AG04450 (cell line): ENCODE measurements around the gene NUP43. TPM values are rescaled to one million over a fixed set of nuclear protein-coding genes. Genes with fewer than 3 reads are reported as not detected.
A peak's percentile ranks its signal among the peaks of the same experiment; 100 is the strongest.

Source experiments
- CTCF ChIA-PET: fragments of 300-600, 350-600 bp; formaldehyde crosslinking; extraction: SDS; loops from one replicate; lab custom pipeline; 2022; ENCODE audit warnings: antibody characterized with exemption, inconsistent platforms; lab: Charles Lee
- POLR2A ChIA-PET: fragments of 350-600 bp; formaldehyde crosslinking; extraction: SDS; loops from one replicate; lab custom pipeline; 2021; ENCODE audit warnings: antibody characterized with exemption, inconsistent platforms; lab: Yijun Ruan, JAX
- DNase-seq: peaks from one replicate; pipeline ENCODE4 v3.0.0-alpha.2; 2011; ENCODE audit warnings: low read depth, low spot score
- H3K27ac ChIP-seq: one replicate; pipeline ENCODE4 v1.5.1; 2012; ENCODE audit warnings: low read depth, low read length, control low read depth
- H3K27me3 ChIP-seq: one replicate; pipeline ENCODE4 v1.6.0; 2012; ENCODE audit warnings: low read length; ENCODE audit not compliant: control insufficient read depth, insufficient read depth
- H3K4me3 ChIP-seq: 2 replicates; pipeline ENCODE4 v1.5.1; 2011; ENCODE audit warnings: mild to moderate bottlenecking, low read depth, low read length, control low read depth
- H3K9me3 ChIP-seq: 2 replicates; pipeline ENCODE4 v1.5.1; 2012; ENCODE audit warnings: low read length; ENCODE audit not compliant: control insufficient read depth, insufficient read depth
- polyA minus RNA-seq: library from RNA; depleted of rRNA, polyadenylated mRNA; stranded (reverse); fragments of >200 nt; gene quantifications from 2 replicates; pipeline ENCODE4 v1.2.3, GENCODE V29; 2011; rRNA and poly(A)+ RNA removed
- polyA plus RNA-seq: library from polyadenylated mRNA; depleted of rRNA; stranded (reverse); fragments of >200 nt; gene quantifications from 2 replicates; pipeline ENCODE4 v1.2.3, GENCODE V29; 2011; rRNA removed
- TF ChIP-seq, protein P1 (sequence below): IDR thresholded peaks from 2 replicates; pipeline ENCODE4 v1.5.1; 2011; ENCODE audit warnings: low read depth, low read length, control low read depth, inconsistent platforms

Gene NUP43, protein sequence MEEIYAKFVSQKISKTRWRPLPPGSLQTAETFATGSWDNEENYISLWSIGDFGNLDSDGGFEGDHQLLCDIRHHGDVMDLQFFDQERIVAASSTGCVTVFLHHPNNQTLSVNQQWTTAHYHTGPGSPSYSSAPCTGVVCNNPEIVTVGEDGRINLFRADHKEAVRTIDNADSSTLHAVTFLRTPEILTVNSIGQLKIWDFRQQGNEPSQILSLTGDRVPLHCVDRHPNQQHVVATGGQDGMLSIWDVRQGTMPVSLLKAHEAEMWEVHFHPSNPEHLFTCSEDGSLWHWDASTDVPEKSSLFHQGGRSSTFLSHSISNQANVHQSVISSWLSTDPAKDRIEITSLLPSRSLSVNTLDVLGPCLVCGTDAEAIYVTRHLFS
- polyA plus RNA-seq: 25.6 and 27.9 TPM in 2 replicates
- 43.2 and 61.6 TPM in 2 replicates for polyA minus RNA-seq

DNA sequence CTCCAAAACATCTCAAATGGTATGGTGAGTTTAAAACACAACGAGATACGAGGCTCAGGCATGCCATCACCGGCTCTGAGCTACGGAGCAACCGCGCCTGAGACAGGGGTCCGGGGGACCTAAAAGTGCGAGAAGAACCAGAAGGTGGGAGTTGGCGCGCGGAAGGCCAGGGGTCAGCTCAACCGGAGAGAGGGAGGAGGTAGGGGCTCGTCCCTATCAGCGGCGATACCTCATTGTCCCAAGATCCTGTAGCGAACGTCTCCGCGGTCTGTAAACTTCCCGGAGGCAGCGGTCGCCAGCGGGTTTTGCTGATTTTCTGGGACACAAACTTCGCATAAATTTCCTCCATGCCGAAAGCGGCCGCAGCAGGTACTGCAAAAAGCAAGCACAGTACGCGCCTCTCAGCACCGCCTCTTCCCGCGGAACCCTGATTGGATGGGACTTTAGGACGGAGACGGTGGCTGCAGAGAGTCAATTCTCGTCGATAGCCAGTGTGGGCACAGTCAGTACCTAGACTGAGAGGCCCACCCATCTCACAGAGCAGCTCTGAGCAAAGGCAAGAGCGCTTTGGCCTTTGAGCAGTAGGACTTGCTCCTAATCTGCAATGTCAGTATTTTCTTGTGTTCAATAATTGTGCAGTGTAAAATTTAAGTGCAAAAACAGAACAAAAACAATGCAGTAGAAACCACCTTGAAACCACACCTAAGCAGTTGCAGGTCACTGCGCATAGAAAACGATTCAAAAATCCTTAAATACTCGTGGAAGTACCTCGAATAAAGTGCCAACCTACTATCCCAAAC is at the start of gene NUP43:
Gene NUP43, minus strand, starts transcription at position 383 of the 800 bp plus-strand sequence. Its CDS starts 34 bp downstream, at position 349.
- Histone ChIP-seq H3K4me3 (peak within 1 kb of the TSS; percentile 92), H3K9me3 (peaks cover 3% of the 10 kb centered on the region; the same call in 1 of the 2 replicates), H3K27ac (no peak within 1 kb of the TSS), H3K27me3 (no peaks in the 10 kb centered on the region)
- ChIA-PET CTCF (interaction anchor here (0.5 to 2.1 kb wide), 9 partner anchors 11 to 186 kb away, joined by 3 to 10 read pairs (median 3); partner anchors contain the start of gene LATS1), POLR2A (no interaction called here)
- peak; percentile 84 for DNase-seq
- TF ChIP-seq, protein P1, sequence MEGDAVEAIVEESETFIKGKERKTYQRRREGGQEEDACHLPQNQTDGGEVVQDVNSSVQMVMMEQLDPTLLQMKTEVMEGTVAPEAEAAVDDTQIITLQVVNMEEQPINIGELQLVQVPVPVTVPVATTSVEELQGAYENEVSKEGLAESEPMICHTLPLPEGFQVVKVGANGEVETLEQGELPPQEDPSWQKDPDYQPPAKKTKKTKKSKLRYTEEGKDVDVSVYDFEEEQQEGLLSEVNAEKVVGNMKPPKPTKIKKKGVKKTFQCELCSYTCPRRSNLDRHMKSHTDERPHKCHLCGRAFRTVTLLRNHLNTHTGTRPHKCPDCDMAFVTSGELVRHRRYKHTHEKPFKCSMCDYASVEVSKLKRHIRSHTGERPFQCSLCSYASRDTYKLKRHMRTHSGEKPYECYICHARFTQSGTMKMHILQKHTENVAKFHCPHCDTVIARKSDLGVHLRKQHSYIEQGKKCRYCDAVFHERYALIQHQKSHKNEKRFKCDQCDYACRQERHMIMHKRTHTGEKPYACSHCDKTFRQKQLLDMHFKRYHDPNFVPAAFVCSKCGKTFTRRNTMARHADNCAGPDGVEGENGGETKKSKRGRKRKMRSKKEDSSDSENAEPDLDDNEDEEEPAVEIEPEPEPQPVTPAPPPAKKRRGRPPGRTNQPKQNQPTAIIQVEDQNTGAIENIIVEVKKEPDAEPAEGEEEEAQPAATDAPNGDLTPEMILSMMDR: peak; percentile 55

DNA sequence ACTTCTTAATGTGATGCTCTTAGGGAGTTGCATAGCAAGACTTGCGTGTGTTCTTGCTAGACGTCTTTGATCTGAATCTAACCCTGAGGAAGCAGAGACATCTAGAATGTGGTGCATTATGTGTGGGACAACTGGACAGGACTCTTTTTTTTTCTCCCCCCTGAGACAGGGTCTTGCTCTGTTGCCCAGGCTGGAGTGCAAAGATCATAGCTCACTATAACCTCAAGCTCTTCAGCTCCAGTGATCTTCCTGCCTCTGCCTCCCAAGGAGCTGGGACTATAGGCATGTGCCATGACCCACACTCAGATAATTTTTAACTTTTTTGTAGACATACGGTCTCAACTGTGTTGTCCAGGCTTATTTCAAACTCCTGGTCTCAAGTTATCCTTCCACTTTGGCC is 37.2 kb upstream of the NUP43 start:
- no peaks in the 10 kb centered on the region for H3K9me3 ChIP-seq
- no peak for DNase-seq
- ChIA-PET POLR2A (no interaction called here), CTCF (interaction anchor here (0.6 kb wide), 1 partner anchor 30 kb away, joined by 4 read pairs; no protein-coding TSS in a partner anchor)
- no peak overlapping the region for H3K4me3 ChIP-seq
- H3K27me3 ChIP-seq: no peaks in the 10 kb centered on the region
- H3K27ac ChIP-seq: no peak overlapping the region
- TF ChIP-seq, protein P1: no peak

DNA sequence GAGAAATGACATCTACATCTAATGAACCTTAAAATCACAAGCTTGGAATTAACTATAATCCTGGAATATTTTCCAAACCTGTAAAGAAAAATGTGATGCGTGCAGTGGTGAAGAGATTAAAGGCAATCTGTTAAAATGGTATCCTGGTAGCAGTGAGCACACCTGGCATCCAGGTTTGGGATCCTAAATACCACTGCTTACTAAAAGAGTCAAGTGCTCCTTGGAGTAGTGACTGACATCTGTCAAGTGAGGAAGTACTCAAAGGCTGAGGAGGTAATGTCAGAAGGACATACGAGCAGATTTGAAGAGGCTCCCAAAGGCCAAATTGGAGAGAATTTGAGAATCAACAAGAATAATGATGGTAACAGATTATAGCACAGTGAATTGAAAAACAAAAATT is 36.0 kb upstream of the NUP43 start:
- CTCF ChIA-PET: no interaction called here

DNA sequence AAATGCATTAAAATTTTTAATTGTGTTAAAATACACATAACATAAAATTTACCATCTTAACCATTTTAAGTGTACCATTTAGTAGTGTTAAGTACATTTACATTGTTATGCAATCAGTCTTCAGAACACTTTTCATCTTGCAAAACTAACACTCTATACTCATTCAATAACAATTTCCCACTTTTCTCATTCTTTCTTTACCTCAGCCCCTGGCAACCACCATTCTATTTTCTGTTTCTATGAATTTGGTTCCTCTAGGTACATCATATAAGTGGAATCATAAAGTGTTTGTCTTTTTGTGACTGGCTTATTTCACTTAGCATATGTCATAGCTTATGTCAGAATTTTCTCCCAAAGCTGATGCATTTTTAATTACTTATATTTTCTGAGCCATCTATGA is 35.4 kb upstream of the NUP43 start:
- no peak overlapping the region for H3K27ac ChIP-seq
- ChIA-PET POLR2A (no interaction called here), CTCF (interaction anchor here (0.5 kb wide), 1 partner anchor 25 kb away, joined by 3 read pairs; no protein-coding TSS in a partner anchor)
- H3K27me3 ChIP-seq: no peaks in the 10 kb centered on the region
- TF ChIP-seq, protein P1: no peak
- H3K9me3 ChIP-seq: no peaks in the 10 kb centered on the region
- no peak for DNase-seq
- no peak overlapping the region for H3K4me3 ChIP-seq

More for the DNA sequence above, 36.0 kb upstream of the NUP43 start:
- POLR2A ChIA-PET: no interaction called here
- TF ChIP-seq, protein P1: no peak
- no peak overlapping the region for H3K27ac ChIP-seq
- H3K9me3 ChIP-seq: no peaks in the 10 kb centered on the region
- H3K27me3 ChIP-seq: no peaks in the 10 kb centered on the region
- no peak overlapping the region for H3K4me3 ChIP-seq
- DNase-seq: no peak

DNA sequence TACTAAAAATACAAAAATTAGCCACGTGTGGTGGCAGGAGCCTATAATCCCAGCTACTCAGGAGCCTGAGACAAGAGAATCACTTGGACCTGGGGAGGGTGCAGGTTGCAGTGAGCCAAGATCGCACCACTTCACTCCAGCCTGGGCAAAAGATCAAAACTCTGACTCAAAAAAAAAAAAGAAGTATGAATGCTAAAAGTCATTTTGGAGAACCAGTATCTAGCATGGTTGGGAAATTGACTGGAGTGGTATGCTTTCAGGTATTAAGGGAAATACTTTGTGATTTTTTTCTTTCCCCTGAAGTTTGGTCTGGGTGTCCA is 33.3 kb upstream of the NUP43 start:
- ChIA-PET CTCF (no interaction called here), POLR2A (no interaction called here)
- Histone ChIP-seq H3K4me3 (no peak overlapping the region), H3K9me3 (no peaks in the 10 kb centered on the region), H3K27me3 (no peaks in the 10 kb centered on the region), H3K27ac (no peak overlapping the region)
- TF ChIP-seq, protein P1: no peak
- DNase-seq: no peak
